OCI-LY1 (cell line): ENCODE measurements around the gene YWHAH.

ENCODE experiments used
- H2AFZ ChIP-seq: fragments of 200-600 bp; sonication (generic), shearing (Covaris generic); 2 replicates; pipeline ENCODE4 v1.6.0; 2014; ENCODE audit warnings: antibody characterized with exemption, mild to moderate bottlenecking, low read length
- H3F3A ChIP-seq: fragments of 200-600 bp; sonication (generic), shearing (Covaris generic); 2 replicates; pipeline ENCODE4 v1.6.0; 2014; ENCODE audit warnings: mild to moderate bottlenecking, antibody characterized with exemption, low read length, moderate library complexity; ENCODE audit not compliant: insufficient read depth
- H3K27ac ChIP-seq: fragments of 200-600 bp; sonication (generic); 2 replicates; pipeline ENCODE4 v1.5.1; 2014; ENCODE audit warnings: low read length, mixed run types, mild to moderate bottlenecking, low read depth; ENCODE audit not compliant: poor library complexity, severe bottlenecking
- H3K27me3 ChIP-seq: fragments of 200-600 bp; sonication (generic); 2 replicates; pipeline ENCODE4 v1.6.0; 2014; ENCODE audit warnings: antibody characterized with exemption, mild to moderate bottlenecking, low read length, moderate library complexity; ENCODE audit not compliant: insufficient read depth
- H3K36me3 ChIP-seq: fragments of 200-600 bp; sonication (generic); 2 replicates; pipeline ENCODE4 v1.6.1; 2014; ENCODE audit warnings: mild to moderate bottlenecking, antibody characterized with exemption, low read length, moderate library complexity, mixed read lengths; ENCODE audit not compliant: insufficient read depth
- H3K4me1 ChIP-seq: fragments of 200-600 bp; sonication (generic); 2 replicates; pipeline ENCODE4 v1.5.1; 2014; ENCODE audit warnings: mild to moderate bottlenecking, low read length, moderate library complexity; ENCODE audit not compliant: insufficient read depth, severe bottlenecking
- H3K4me2 ChIP-seq: fragments of 200-600 bp; sonication (generic), shearing (Covaris generic); 2 replicates; pipeline ENCODE4 v1.6.1; 2014; ENCODE audit warnings: low read length
- H3K4me3 ChIP-seq: fragments of 200-600 bp; sonication (generic); 2 replicates; pipeline ENCODE4 v1.5.1; 2014; ENCODE audit warnings: low read length, low read depth, mild to moderate bottlenecking, mixed read lengths; ENCODE audit not compliant: poor library complexity, severe bottlenecking
- H3K79me2 ChIP-seq: fragments of 200-600 bp; shearing (Covaris generic); 2 replicates; pipeline ENCODE4 v1.6.1; 2016; ENCODE audit warnings: mixed run types, low read length, mixed read lengths; ENCODE audit not compliant: insufficient read depth
- H3K9ac ChIP-seq: fragments of 200-600 bp; sonication (generic), shearing (Covaris generic); 2 replicates; pipeline ENCODE4 v1.6.1; 2014; ENCODE audit warnings: mild to moderate bottlenecking, low read length, mixed read lengths
- H3K9me2 ChIP-seq: fragments of 200-600 bp; sonication (generic), shearing (Covaris generic); 2 replicates; pipeline ENCODE4 v1.6.1; 2014; ENCODE audit warnings: low read depth, mild to moderate bottlenecking, low read length, mixed read lengths
- H3K9me3 ChIP-seq: fragments of 200-600 bp; shearing (Covaris generic); 2 replicates; pipeline ENCODE4 v1.6.1; 2014; ENCODE audit warnings: low read length, mixed read lengths
- H4K20me1 ChIP-seq: fragments of 200-600 bp; sonication (generic), shearing (Covaris generic); 2 replicates; pipeline ENCODE4 v1.6.0; 2016; ENCODE audit warnings: mild to moderate bottlenecking, low read length; ENCODE audit not compliant: insufficient read depth
- EZH2 ChIP-seq: fragments of 200-600 bp; sonication (generic), shearing (Covaris generic); IDR thresholded peaks from 2 replicates; pipeline ENCODE4 v1.8.0; 2017; ENCODE audit warnings: borderline replicate concordance, mixed run types, mild to moderate bottlenecking, antibody characterized with exemption, low read length, moderate library complexity, mixed read lengths
- TF ChIP-seq, protein P1 (sequence below): fragments of 200-600 bp; sonication (generic), shearing (Covaris generic); IDR thresholded peaks from 2 replicates; pipeline ENCODE4 v1.5.1; 2017; ENCODE audit warnings: mild to moderate bottlenecking, antibody characterized with exemption, low read length, moderate library complexity, mixed read lengths

YWHAH gene

GRCh38 chr22:32000181-32000580, 55.8 kb downstream of the YWHAH start:
- no peaks in the 10 kb centered on the region for H3K79me2 ChIP-seq
- H4K20me1 ChIP-seq, result no peaks in the 10 kb centered on the region
- no peaks in the 10 kb centered on the region for H3K9me2 ChIP-seq
- no peak overlapping the region for H3K27ac ChIP-seq
- no peak overlapping the region for H2AFZ ChIP-seq
- no peak for TF ChIP-seq EZH2
- TF ChIP-seq, protein P1, sequence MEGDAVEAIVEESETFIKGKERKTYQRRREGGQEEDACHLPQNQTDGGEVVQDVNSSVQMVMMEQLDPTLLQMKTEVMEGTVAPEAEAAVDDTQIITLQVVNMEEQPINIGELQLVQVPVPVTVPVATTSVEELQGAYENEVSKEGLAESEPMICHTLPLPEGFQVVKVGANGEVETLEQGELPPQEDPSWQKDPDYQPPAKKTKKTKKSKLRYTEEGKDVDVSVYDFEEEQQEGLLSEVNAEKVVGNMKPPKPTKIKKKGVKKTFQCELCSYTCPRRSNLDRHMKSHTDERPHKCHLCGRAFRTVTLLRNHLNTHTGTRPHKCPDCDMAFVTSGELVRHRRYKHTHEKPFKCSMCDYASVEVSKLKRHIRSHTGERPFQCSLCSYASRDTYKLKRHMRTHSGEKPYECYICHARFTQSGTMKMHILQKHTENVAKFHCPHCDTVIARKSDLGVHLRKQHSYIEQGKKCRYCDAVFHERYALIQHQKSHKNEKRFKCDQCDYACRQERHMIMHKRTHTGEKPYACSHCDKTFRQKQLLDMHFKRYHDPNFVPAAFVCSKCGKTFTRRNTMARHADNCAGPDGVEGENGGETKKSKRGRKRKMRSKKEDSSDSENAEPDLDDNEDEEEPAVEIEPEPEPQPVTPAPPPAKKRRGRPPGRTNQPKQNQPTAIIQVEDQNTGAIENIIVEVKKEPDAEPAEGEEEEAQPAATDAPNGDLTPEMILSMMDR, result no peak
- no peak overlapping the region for H3K9ac ChIP-seq
- H3F3A ChIP-seq, result no peaks in the 10 kb centered on the region
- H3K4me3 ChIP-seq, result no peak overlapping the region
- no peaks in the 10 kb centered on the region for H3K9me3 ChIP-seq
- H3K4me2 ChIP-seq, result no peak overlapping the region
- H3K4me1 ChIP-seq, result no peaks in the 10 kb centered on the region
- H3K27me3 ChIP-seq, result no peaks in the 10 kb centered on the region
- H3K36me3 ChIP-seq, result no peaks in the 10 kb centered on the region

DNA sequence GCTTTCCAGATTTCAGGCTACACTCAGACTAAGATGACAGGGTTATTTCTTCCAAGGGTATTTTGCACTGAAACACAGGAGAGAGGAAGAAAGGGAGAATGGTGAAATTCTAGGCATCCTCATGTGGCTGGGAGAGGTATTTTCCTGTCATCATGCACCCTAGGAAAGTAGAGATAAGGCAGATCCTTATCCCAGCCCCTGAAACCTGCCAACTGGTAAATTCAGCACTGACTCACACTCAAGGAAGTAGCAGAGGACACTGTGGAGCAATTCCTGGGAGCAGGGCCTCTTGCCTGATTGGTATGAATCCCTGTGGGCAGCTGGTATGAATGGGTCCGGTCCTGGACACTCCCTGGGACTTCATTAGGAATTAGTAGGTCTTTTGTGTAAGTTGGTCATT, 61.1 kb downstream of the YWHAH start:
- no peak overlapping the region for H3K4me3 ChIP-seq
- TF ChIP-seq EZH2, result no peak
- TF ChIP-seq, protein P1, result no peak
- H2AFZ ChIP-seq, result no peak overlapping the region
- no peaks in the 10 kb centered on the region for H3F3A ChIP-seq
- H3K79me2 ChIP-seq, result no peaks in the 10 kb centered on the region
- no peaks in the 10 kb centered on the region for H3K9me3 ChIP-seq
- no peaks in the 10 kb centered on the region for H3K4me1 ChIP-seq
- H3K9me2 ChIP-seq, result no peaks in the 10 kb centered on the region
- no peaks in the 10 kb centered on the region for H4K20me1 ChIP-seq
- no peak overlapping the region for H3K9ac ChIP-seq
- no peaks in the 10 kb centered on the region; the same call in 1 of the 2 replicates for H3K27me3 ChIP-seq
- H3K4me2 ChIP-seq, result no peak overlapping the region
- no peaks in the 10 kb centered on the region for H3K36me3 ChIP-seq
- no peak overlapping the region for H3K27ac ChIP-seq
